Gastrocnemius medialis (tissue), 4 donors: ENCODE results near the gene CTIF. TPM values are rescaled to one million over a fixed set of nuclear protein-coding genes. Genes with fewer than 3 reads are reported as not detected.

Experiments
- ATAC-seq, 2 donors: fragments of 150-250 bp; one replicate each; pipeline ENCODE4 v1.9.1; 2016
- DNase-seq, 2 donors: peaks; one replicate each; pipeline ENCODE4 v3.0.0-alpha.2; 2019
- H3K27ac ChIP-seq, 4 donors: fragments of 200-600 bp; sonication (generic); 1 replicate in 1 of 4; 2 replicates in 3 of 4; pipeline ENCODE4 v1.5.1; 2016 to 2018; ENCODE audit warnings: mild to moderate bottlenecking in 2 of 4, moderate library complexity in 1 of 4
- H3K27me3 ChIP-seq, 3 donors: fragments of 200-600 bp; sonication (generic) in 2 of 3; 1 replicate in 1 of 3; 2 replicates in 2 of 3; pipeline versions ENCODE4 v1.5.1 to v1.6.0; 2016 to 2019; ENCODE audit warnings: mild to moderate bottlenecking in 1 of 3, moderate library complexity in 1 of 3
- H3K36me3 ChIP-seq, 2 donors: fragments of 200-600 bp; sonication (generic) in 1 of 2; one replicate each; pipeline ENCODE4 v1.5.1; 2017 to 2018
- H3K4me1 ChIP-seq, 2 donors: fragments of 200-600 bp; sonication (generic) in 1 of 2; one replicate each; pipeline ENCODE4 v1.5.1; 2016 to 2017; ENCODE audit warnings: mild to moderate bottlenecking in 2 of 2
- H3K4me3 ChIP-seq, 4 donors: fragments of 200-600 bp; sonication (generic) in 3 of 4; 1 replicate in 1 of 4; 2 replicates in 3 of 4; pipeline ENCODE4 v1.5.1; 2016 to 2019; ENCODE audit warnings: mild to moderate bottlenecking in 2 of 4
- H3K9me3 ChIP-seq, 3 donors: fragments of 200-600 bp; sonication (generic) in 2 of 3; 1 replicate in 1 of 3; 2 replicates in 2 of 3; pipeline ENCODE4 v1.5.1; 2016 to 2019
- POLR2A ChIP-seq, 2 donors: fragments of 450-650 bp; IDR thresholded peaks; one replicate each; pipeline ENCODE4 v1.6.1; 2017; ENCODE audit warnings: antibody characterized with exemption in 2 of 2, mild to moderate bottlenecking in 2 of 2, moderate library complexity in 2 of 2
- in situ Hi-C, 4 donors: fragments of 200-750 bp; cut with MboI; loops; one replicate each; pipeline versions ENCODE4 v1.15.0 to v1.8.0; 2017; ENCODE audit warnings: low sequenced_read_pairs in 4 of 4
- intact Hi-C: fragments of 100-400 bp; cut with DNase I; formaldehyde crosslinking; loops from one replicate; pipeline ENCODE4 v1.15.1; 2023; ENCODE audit warnings: low total_unique reads
- total RNA-seq, 4 donors: library from RNA; depleted of rRNA; stranded (reverse); fragments of >200 nt; gene quantifications; one replicate each; pipeline versions ENCODE4 v1.1.0 to v1.2.3, GENCODE V29; 2016
- TF ChIP-seq, protein P1 (sequence below), 5 experiments: fragments of 450-650 bp in 3 of 5; fragments of 200-600 bp in 2 of 5; sonication (generic) in 2 of 5; IDR thresholded peaks in 4 of 5; conservative IDR thresholded peaks in 1 of 5; 1 replicate in 4 of 5; 2 replicates in 1 of 5; pipeline ENCODE4 v1.5.1; 2016 to 2019; ENCODE audit warnings: antibody characterized with exemption in 5 of 5, mild to moderate bottlenecking in 3 of 5, moderate library complexity in 3 of 5

The CTIF gene
- total RNA-seq, 4 donors from 2014 or later, result 20.2 to 35.4 (median 23.1) TPM

DNA sequence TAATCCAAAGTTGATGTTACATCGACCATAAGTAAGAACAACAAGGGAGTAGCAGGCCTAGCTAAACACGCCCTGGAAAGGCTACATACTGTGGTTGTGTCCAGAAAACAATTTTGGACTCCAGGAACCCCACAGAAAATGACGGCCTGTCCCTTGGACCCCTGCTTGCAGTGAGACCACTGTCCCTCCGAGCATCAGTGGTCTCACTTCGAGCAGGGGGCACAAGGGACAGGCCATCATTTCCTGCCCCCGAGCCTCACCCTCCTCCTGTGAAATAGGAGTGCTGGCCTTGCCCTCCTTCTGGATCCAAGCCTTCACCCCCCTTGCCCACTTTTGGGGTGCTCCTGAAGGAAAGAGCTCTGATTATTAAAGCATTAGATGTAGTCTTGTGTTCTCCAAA lies 144.4 kb downstream of the CTIF start:
- ATAC-seq (no peak), DNase-seq (no peak)
- Histone ChIP-seq H3K27me3 (no peaks in the 10 kb centered on the region), H3K4me3 (no peak overlapping the region), H3K27ac (no peak overlapping the region), H3K4me1 (peaks cover 15 to 27% of the 10 kb centered on the region in 2 donors), H3K36me3 (peaks cover 0 to 5% of the 10 kb centered on the region in 2 donors), H3K9me3 (no peaks in the 10 kb centered on the region)
- in situ Hi-C loops (loop anchor here in 3 of 4 donors (25.0 kb wide), 4 partner anchors 254 to 754 kb away; partner anchors contain the start of gene SMAD7 (in 1 of the 3)), intact Hi-C loops (no loop called here)
- TF ChIP-seq POLR2A (IDR thresholded peaks at IDR 0.05), result no peak
- TF ChIP-seq, protein P1, sequence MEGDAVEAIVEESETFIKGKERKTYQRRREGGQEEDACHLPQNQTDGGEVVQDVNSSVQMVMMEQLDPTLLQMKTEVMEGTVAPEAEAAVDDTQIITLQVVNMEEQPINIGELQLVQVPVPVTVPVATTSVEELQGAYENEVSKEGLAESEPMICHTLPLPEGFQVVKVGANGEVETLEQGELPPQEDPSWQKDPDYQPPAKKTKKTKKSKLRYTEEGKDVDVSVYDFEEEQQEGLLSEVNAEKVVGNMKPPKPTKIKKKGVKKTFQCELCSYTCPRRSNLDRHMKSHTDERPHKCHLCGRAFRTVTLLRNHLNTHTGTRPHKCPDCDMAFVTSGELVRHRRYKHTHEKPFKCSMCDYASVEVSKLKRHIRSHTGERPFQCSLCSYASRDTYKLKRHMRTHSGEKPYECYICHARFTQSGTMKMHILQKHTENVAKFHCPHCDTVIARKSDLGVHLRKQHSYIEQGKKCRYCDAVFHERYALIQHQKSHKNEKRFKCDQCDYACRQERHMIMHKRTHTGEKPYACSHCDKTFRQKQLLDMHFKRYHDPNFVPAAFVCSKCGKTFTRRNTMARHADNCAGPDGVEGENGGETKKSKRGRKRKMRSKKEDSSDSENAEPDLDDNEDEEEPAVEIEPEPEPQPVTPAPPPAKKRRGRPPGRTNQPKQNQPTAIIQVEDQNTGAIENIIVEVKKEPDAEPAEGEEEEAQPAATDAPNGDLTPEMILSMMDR (IDR thresholded peaks at IDR 0.05 in 4 of 5, conservative IDR thresholded peaks at IDR 0.05 in 1 of 5), result no peak

- intact Hi-C loops (no loop called here), in situ Hi-C loops (loop anchor here in 3 of 4 donors (25.0 kb wide), 4 partner anchors 254 to 754 kb away; partner anchors contain the start of gene SMAD7 (in 1 of the 3))
- H3K4me3 ChIP-seq, result no peak overlapping the region
- DNase-seq, result no peak
- no peak for ATAC-seq
- H3K9me3 ChIP-seq, result no peaks in the 10 kb centered on the region
- TF ChIP-seq, protein P1 (IDR thresholded peaks at IDR 0.05 in 4 of 5, conservative IDR thresholded peaks at IDR 0.05 in 1 of 5), result no peak
- TF ChIP-seq POLR2A (IDR thresholded peaks at IDR 0.05), result no peak
- no peak overlapping the region for H3K27ac ChIP-seq
- no peaks in the 10 kb centered on the region for H3K27me3 ChIP-seq
- H3K4me1 ChIP-seq, result peaks cover 15 to 27% of the 10 kb centered on the region in 2 donors
- peaks cover 0 to 5% of the 10 kb centered on the region in 2 donors for H3K36me3 ChIP-seq
Measured at GRCh38 chr18:48683661-48684060, 144.8 kb downstream of the CTIF start.

- no peaks in the 10 kb centered on the region for H3K27me3 ChIP-seq
- H3K4me3 ChIP-seq, result no peak overlapping the region
- TF ChIP-seq, protein P1 (IDR thresholded peaks at IDR 0.05 in 4 of 5, conservative IDR thresholded peaks at IDR 0.05 in 1 of 5), result no peak
- TF ChIP-seq POLR2A (IDR thresholded peaks at IDR 0.05), result no peak
- H3K4me1 ChIP-seq, result peaks cover 9 to 17% of the 10 kb centered on the region in 2 donors
- peaks cover 0 to under 1% of the 10 kb centered on the region in 2 donors for H3K36me3 ChIP-seq
- H3K9me3 ChIP-seq, result no peaks in the 10 kb centered on the region
- in situ Hi-C loops (loop anchor here in 3 of 4 donors (25.0 kb wide), 4 partner anchors 250 to 750 kb away; partner anchors contain the start of gene SMAD7 (in 1 of the 3)), intact Hi-C loops (no loop called here)
- ATAC-seq (peak; percentile 60 to 64), DNase-seq (peak in 1 of 2 donors; percentile 36)
- H3K27ac ChIP-seq, result peak overlapping the region in 1 of 4 donors; percentile 44
Measured at GRCh38 chr18:48687346-48688042, 148.7 kb downstream of the CTIF start.

DNA sequence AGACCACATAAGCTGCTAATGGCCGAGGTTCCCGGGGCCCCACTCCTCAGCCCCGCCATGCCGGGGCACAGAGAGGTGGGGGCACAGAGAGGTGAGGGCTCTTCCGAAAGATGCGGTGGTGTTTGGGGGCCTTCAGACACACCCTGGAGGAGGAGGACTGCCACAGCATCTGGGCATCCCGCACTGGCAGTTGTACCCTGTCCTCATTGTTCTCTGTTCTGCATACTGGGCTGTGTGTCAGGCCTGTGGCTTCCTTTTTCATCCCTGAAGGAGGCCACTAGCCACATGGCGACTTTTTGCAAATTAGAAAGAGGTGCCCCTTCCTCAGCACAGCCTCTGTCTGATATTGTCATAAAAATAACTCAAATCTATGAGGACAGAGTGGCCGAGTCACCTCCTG lies 150.1 kb downstream of the CTIF start:
- intact Hi-C loops (no loop called here), in situ Hi-C loops (loop anchor here in 3 of 4 donors (25.0 kb wide), 4 partner anchors 248 to 748 kb away; partner anchors contain the start of gene SMAD7 (in 1 of the 3))
- DNase-seq (no peak), ATAC-seq (no peak)
- no peak overlapping the region for H3K27ac ChIP-seq
- H3K4me3 ChIP-seq, result no peak overlapping the region
- TF ChIP-seq, protein P1 (IDR thresholded peaks at IDR 0.05 in 4 of 5, conservative IDR thresholded peaks at IDR 0.05 in 1 of 5), result no peak
- no peak for TF ChIP-seq POLR2A (IDR thresholded peaks at IDR 0.05)
- H3K27me3 ChIP-seq, result no peaks in the 10 kb centered on the region
- H3K9me3 ChIP-seq, result no peaks in the 10 kb centered on the region
- H3K4me1 ChIP-seq, result peaks cover 23 to 32% of the 10 kb centered on the region in 2 donors
- H3K36me3 ChIP-seq, result no peaks in the 10 kb centered on the region
